Thoracic aorta (tissue), 2 donors: Measurements from ENCODE around the gene ATP10A. TPM values are rescaled to one million over a fixed set of nuclear protein-coding genes. Genes with fewer than 3 reads are reported as not detected.

ENCODE experiments used
- ATAC-seq: fragments of 150-250 bp; one replicate; pipeline ENCODE4 v1.8.0; 2017; ENCODE audit warnings: low read depth; ENCODE audit not compliant: insufficient number of reproducible peaks, low FRiP score
- DNase-seq: peaks from one replicate; pipeline ENCODE4 v3.0.0-alpha.2; 2020; ENCODE audit warnings: low spot score
- H3K27ac ChIP-seq, 2 donors: fragments of 200-600 bp; sonication (generic); 1 replicate in 1 of 2; 2 replicates in 1 of 2; pipeline ENCODE4 v1.5.1; 2016; ENCODE audit warnings: mild to moderate bottlenecking in 2 of 2, moderate library complexity in 2 of 2
- H3K27me3 ChIP-seq: fragments of 200-600 bp; sonication (generic); replicated peaks from 2 replicates; pipeline ENCODE4 v1.6.0; 2016; ENCODE audit warnings: mild to moderate bottlenecking; ENCODE audit not compliant: insufficient read depth
- H3K36me3 ChIP-seq: fragments of 200-600 bp; sonication (generic); one replicate; pipeline ENCODE4 v1.5.1; 2016
- H3K4me1 ChIP-seq, 2 donors: fragments of 200-600 bp; sonication (generic); 1 replicate in 1 of 2; 2 replicates in 1 of 2; pipeline versions ENCODE4 v1.5.1 to v1.6.0; 2016; ENCODE audit warnings: low read depth in 2 of 2, mild to moderate bottlenecking in 1 of 2; ENCODE audit not compliant: control insufficient read depth in 1 of 2
- H3K4me3 ChIP-seq: fragments of 200-600 bp; sonication (generic); 2 replicates; pipeline ENCODE4 v1.5.1; 2016; ENCODE audit warnings: mild to moderate bottlenecking
- H3K9me3 ChIP-seq: fragments of 200-600 bp; sonication (generic); 2 replicates; pipeline ENCODE4 v1.5.1; 2016
- total RNA-seq, 2 donors: library from RNA; depleted of rRNA; stranded (reverse); fragments of >200 nt; gene quantifications; one replicate each; pipeline versions ENCODE4 v1.1.0 to v1.2.3, GENCODE V29; 2016
- TF ChIP-seq, protein P1 (sequence below): fragments of 200-600 bp; sonication (generic); IDR thresholded peaks from one replicate; pipeline ENCODE4 v1.5.1; 2019; ENCODE audit warnings: antibody characterized with exemption

ATP10A gene
- total RNA-seq, 2 donors from 2014 or later = 59.4 to 89.8 TPM

DNA sequence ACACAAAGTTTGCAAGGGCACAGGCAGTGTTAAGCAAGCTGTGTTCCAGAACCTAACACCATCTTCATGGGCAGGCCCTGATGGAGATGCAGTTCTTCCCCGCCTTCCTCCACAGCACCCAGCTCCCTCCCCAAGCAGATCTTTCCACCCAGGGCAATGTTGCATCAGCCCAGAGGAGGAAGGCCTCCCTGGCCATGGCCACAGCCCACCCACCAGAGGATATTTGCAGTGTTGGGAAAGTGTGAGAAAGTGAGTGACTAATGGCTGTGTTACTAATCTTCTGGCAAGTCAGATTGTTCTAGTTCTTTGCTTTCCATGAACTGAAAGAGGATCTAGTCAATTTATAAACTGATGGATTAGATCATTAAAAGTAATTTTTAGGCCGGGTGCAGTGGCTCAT, 42.0 kb upstream of the ATP10A start:
- H3K27me3 ChIP-seq = no peaks in the 10 kb centered on the region
- DNase-seq = no peak
- H3K27ac ChIP-seq = no peak overlapping the region
- H3K9me3 ChIP-seq = no peaks in the 10 kb centered on the region
- TF ChIP-seq, protein P1, sequence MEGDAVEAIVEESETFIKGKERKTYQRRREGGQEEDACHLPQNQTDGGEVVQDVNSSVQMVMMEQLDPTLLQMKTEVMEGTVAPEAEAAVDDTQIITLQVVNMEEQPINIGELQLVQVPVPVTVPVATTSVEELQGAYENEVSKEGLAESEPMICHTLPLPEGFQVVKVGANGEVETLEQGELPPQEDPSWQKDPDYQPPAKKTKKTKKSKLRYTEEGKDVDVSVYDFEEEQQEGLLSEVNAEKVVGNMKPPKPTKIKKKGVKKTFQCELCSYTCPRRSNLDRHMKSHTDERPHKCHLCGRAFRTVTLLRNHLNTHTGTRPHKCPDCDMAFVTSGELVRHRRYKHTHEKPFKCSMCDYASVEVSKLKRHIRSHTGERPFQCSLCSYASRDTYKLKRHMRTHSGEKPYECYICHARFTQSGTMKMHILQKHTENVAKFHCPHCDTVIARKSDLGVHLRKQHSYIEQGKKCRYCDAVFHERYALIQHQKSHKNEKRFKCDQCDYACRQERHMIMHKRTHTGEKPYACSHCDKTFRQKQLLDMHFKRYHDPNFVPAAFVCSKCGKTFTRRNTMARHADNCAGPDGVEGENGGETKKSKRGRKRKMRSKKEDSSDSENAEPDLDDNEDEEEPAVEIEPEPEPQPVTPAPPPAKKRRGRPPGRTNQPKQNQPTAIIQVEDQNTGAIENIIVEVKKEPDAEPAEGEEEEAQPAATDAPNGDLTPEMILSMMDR = no peak
- H3K4me1 ChIP-seq = no peaks in the 10 kb centered on the region
- no peak for ATAC-seq
- H3K36me3 ChIP-seq = no peaks in the 10 kb centered on the region
- H3K4me3 ChIP-seq = no peak overlapping the region

DNA sequence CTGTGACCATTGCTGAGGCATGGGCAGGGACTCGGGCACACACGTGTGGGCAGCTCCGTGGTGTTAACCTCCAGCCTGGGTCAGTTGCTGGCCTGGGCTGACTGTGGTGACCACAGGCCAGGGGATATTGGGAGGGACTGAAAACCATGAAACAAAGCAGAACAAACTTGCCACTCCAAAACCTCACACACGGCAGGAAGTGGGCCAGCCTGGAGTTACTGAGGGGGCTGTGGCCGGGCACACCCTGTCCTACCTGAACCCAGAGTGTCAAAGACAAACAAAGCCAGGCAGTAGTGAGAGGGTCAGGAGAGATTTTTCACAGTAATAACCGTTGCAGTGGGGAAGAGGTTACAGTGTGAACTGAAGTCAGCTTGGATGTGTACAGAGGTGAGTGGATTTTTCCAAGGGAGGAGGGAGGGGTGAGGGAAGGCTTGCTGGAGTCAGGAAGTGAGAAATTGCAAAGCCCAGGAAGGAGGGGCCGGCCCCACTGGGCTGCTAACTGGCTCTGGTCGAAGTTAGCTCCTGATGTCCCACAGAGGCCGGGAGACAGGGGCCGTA, 40.0 kb upstream of the ATP10A start:
- ATAC-seq = no peak

DNA sequence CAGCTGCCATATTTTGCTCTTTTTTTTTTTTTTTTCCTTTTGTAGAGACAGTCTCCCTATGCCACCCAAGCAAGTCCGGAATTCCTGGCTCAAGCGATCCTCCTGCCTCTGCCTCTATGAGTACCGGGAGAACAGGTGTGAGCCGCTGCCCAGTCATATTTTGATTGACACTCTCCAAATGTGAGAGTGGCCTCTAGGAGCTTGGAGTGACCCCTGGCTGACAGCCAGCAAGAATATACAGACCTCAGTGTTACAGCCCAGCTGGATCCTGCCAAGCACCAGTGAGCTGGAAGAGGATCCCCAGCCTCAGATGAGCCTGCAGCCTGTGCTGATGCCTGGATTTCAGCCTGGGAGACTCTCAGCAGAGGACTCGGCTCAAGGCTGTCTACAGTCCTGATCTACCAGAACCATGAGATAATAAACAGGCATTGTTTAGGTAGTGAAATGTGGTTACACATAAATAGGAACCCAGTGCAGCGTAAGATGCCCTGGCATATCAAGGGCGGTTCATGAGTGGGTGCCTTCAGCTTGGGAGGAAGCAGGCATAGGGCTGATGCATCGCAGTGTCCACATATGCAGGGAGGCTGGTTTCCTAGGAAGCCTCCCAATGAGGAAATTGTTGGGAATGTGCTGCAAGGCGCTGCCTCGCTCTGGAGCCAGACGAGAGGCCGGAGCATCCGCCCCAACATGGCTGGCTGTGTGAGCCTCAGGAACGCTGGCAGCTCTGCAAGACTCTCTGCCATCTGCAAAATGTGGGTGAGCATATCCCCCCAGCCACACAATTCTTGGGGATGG, 38.9 kb upstream of the ATP10A start:
- ATAC-seq (no peak), DNase-seq (no peak)
- Histone ChIP-seq H3K36me3 (no peaks in the 10 kb centered on the region), H3K4me1 (no peaks in the 10 kb centered on the region), H3K27me3 (no peaks in the 10 kb centered on the region), H3K9me3 (no peaks in the 10 kb centered on the region), H3K27ac (no peak overlapping the region), H3K4me3 (no peak overlapping the region)
- TF ChIP-seq, protein P1 = no peak

More for the DNA sequence above, 40.0 kb upstream of the ATP10A start:
- DNase-seq = no peak
- H3K27me3 ChIP-seq = no peaks in the 10 kb centered on the region
- H3K36me3 ChIP-seq = no peaks in the 10 kb centered on the region
- H3K27ac ChIP-seq = no peak overlapping the region
- no peak overlapping the region for H3K4me3 ChIP-seq
- H3K4me1 ChIP-seq = no peaks in the 10 kb centered on the region
- TF ChIP-seq, protein P1 = no peak
- no peaks in the 10 kb centered on the region for H3K9me3 ChIP-seq

DNA sequence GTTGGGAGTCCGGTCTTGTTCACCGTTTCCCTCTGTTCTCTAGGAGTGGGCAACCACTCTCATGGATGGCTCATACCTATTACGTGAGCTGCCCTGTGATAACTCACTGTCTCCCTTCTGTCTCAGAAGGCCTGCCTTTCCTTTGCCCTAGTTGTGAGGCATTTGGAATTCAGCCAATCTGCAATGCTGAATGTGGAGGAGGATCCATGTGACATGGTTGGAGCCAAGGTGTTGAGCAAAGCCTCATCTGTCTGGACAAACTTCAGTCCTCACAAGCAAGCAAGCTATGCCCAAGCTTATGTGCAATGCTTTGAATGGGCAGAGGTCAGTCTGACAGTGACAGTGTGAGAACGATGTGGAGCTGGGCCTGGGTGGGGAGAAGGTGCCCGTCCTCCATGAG, 37.8 kb upstream of the ATP10A start:
- H3K27ac ChIP-seq = no peak overlapping the region

DNA sequence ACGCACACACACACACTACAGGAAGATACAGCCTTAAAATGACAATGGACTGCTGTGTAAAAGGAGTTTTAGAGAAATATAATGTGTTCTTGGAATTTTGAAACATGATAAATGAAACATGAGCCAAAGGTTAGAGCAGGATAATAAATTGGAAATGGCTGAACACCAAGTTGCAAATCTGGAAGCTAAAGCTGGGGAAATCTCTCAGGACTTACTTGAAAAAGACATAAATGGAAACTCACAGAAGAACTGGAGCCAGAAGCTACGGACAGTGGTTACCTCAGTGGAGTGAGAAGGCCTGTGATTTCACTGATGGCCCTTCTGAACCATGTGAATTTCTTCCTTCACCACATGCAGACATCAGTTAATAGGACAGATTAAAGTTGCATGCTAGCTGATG, 37.3 kb upstream of the ATP10A start:
- no peaks in the 10 kb centered on the region for H3K36me3 ChIP-seq
- TF ChIP-seq, protein P1 = no peak
- DNase-seq = no peak
- no peaks in the 10 kb centered on the region for H3K27me3 ChIP-seq
- no peaks in the 10 kb centered on the region for H3K4me1 ChIP-seq
- H3K27ac ChIP-seq = no peak overlapping the region
- no peak overlapping the region for H3K4me3 ChIP-seq
- no peak for ATAC-seq
- H3K9me3 ChIP-seq = no peaks in the 10 kb centered on the region

More for the DNA sequence above, 37.8 kb upstream of the ATP10A start:
- Histone ChIP-seq H3K4me3 (no peak overlapping the region), H3K4me1 (no peaks in the 10 kb centered on the region), H3K27me3 (no peaks in the 10 kb centered on the region), H3K9me3 (no peaks in the 10 kb centered on the region), H3K36me3 (no peaks in the 10 kb centered on the region)
- no peak for ATAC-seq
- DNase-seq = no peak
- TF ChIP-seq, protein P1 = no peak
